Measurements from ENCODE around the gene REEP5.
"Not testable (repeated sequence)": the region's sequence is repeated elsewhere in the genome, so short reads cannot be mapped to it uniquely, and the experiment has no call there.

The REEP5 gene

DNA sequence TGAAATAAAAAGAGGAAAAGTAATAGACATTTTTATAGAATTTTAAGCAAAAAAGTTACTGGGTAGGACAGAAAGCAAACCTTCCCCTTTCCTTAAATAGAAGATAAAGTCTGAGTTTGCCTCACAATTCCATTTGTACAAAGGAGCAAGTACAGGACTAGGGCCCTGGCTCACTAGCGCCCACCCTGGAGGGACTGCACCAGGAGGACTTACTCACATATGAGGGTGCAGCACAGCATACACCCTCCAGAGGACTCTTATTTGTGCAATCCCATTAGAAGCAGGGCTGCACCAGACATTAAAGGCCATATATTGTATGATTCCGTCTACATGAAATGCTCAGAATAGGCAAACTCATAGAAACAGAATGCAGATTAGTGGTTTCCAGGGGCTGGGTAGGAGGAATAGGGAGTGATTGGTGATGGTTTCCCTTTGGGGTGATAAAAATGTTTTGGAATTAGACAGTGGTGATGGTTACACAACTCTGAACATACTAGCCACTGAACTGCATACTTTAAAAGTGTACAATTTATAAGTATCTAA lies 4.5 kb downstream of the REEP5 start:
- H3K4me3 ChIP-seq (ENCODE audit: extremely low read depth, insufficient read depth, low read length, poor library complexity, severe bottlenecking) = no peak overlapping the region
- H3K9me3 ChIP-seq (ENCODE audit: control insufficient read depth, low read length) = no peaks in the 10 kb centered on the region
- peaks cover 59% of the 10 kb centered on the region for H3K36me3 ChIP-seq (ENCODE audit: control insufficient read depth, insufficient read depth, low read length)
- WGBS, 2 experiments (ENCODE audit: insufficient coverage in 2 of 2) = 100% methylated on average over 1 to 2 of the region's 2 CpGs
- H3K27ac ChIP-seq (ENCODE audit: low read depth, low read length, severe bottlenecking) = no peak overlapping the region
- H3K4me1 ChIP-seq (ENCODE audit: control insufficient read depth, insufficient read depth, low read length, poor library complexity, severe bottlenecking) = peaks cover 3% of the 10 kb centered on the region

DNA sequence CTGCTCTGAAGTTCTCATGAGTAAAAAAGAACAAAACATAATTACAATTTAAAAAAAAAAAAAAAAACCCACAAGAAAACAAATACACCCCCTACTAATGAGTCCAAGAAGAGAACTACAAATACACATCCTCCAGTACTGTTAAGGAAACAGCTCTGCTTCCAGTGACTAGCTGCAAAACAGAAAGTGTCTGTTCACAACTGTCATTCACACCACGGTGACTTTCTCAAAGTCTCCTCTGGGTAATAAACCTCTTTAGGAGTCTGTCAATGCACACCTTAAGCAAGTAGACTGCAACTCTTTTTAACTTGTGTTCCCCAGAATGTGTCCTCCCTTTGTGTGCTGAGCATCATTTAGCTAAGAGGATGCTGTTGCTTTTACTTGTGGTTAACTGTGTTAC lies 6.2 kb downstream of the REEP5 start:
- 83 to 100% methylated on average over 1 of the region's 1 CpG for WGBS, 2 experiments (ENCODE audit: insufficient coverage in 2 of 2)

DNA sequence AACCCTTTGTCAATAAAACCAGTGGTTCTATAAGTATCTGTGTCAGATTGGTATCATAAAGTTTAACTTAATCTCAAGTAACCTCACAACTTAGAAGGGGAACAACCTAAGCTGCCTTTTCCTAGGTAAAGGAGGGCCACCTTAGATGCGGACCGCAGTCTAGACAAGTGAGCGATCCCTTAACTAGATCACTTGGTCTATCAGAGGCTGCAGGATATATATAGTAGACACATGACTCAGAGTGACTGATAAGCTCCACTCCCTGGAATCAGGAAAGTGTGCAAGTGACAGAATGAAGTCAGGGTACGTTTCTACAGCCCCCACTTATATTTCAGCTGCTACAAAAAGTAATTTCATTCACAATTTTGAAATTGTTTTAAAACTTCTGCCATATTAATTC lies 7.4 kb downstream of the REEP5 start:
- H3K9me3 ChIP-seq (ENCODE audit: control insufficient read depth, low read length) = no peaks in the 10 kb centered on the region
- WGBS, 2 experiments (ENCODE audit: insufficient coverage in 2 of 2) = 80 to 95% methylated on average over 1 to 3 of the region's 4 CpGs
- peaks cover 71% of the 10 kb centered on the region for H3K36me3 ChIP-seq (ENCODE audit: control insufficient read depth, insufficient read depth, low read length)
- no peak overlapping the region for H3K4me3 ChIP-seq (ENCODE audit: extremely low read depth, insufficient read depth, low read length, poor library complexity, severe bottlenecking)
- peaks cover 3% of the 10 kb centered on the region for H3K4me1 ChIP-seq (ENCODE audit: control insufficient read depth, insufficient read depth, low read length, poor library complexity, severe bottlenecking)
- H3K27ac ChIP-seq (ENCODE audit: low read depth, low read length, severe bottlenecking) = no peak overlapping the region

More for the DNA sequence above, 6.2 kb downstream of the REEP5 start:
- Histone ChIP-seq H3K4me1 (ENCODE audit: control insufficient read depth, insufficient read depth, low read length, poor library complexity, severe bottlenecking) (peaks cover 3% of the 10 kb centered on the region), H3K4me3 (ENCODE audit: extremely low read depth, insufficient read depth, low read length, poor library complexity, severe bottlenecking) (no peak overlapping the region), H3K27ac (ENCODE audit: low read depth, low read length, severe bottlenecking) (no peak overlapping the region), H3K36me3 (ENCODE audit: control insufficient read depth, insufficient read depth, low read length) (peaks cover 64% of the 10 kb centered on the region), H3K9me3 (ENCODE audit: control insufficient read depth, low read length) (no peaks in the 10 kb centered on the region)

DNA sequence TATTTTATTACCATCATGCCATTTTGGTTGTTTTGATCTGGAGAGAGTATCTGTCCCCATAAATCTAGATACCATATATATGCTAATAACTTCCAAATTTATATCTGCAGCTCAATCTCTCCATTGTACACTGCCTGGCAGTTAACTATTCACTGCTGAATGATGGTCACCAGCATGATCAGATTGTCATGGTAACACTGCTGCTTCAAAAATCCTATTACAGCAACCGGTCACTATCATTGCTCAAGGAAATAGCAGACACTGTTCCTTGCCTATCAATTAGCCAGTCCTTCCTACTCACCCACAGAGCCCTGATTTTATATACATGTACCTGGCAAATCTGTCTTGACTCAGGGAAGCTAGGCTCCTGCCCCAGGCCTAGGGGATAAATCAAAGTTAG lies 11.5 kb downstream of the REEP5 start:
- no peak overlapping the region for H3K4me3 ChIP-seq (ENCODE audit: extremely low read depth, insufficient read depth, low read length, poor library complexity, severe bottlenecking)
- no peaks in the 10 kb centered on the region for H3K9me3 ChIP-seq (ENCODE audit: control insufficient read depth, low read length)
- H3K27ac ChIP-seq (ENCODE audit: low read depth, low read length, severe bottlenecking) = no peak overlapping the region
- WGBS, 2 experiments (ENCODE audit: insufficient coverage in 2 of 2) = 100% methylated on average over 1 of the region's 1 CpG
- peaks cover 3% of the 10 kb centered on the region for H3K4me1 ChIP-seq (ENCODE audit: control insufficient read depth, insufficient read depth, low read length, poor library complexity, severe bottlenecking)
- H3K36me3 ChIP-seq (ENCODE audit: control insufficient read depth, insufficient read depth, low read length) = peaks cover 61% of the 10 kb centered on the region

DNA sequence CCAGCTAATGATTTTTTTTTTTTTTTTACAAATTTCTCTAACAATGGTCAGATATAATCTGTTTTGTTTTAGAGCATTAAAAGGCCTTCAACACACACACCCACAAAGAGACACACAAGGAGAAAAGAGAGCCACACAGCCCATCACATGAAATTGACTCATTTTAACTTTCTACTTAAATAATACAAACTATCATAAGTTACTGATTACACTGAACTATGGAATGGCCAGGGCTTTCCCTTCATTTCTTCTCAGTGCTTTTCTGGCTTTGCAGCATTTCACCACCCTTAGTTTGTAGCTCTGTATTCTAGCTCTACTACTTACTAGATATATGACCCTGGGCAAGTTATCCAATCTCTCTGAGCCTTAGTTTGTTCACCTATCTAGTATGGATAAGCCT lies 13.2 kb downstream of the REEP5 start:
- Histone ChIP-seq H3K4me1 (ENCODE audit: control insufficient read depth, insufficient read depth, low read length, poor library complexity, severe bottlenecking) (no peaks in the 10 kb centered on the region), H3K27ac (ENCODE audit: low read depth, low read length, severe bottlenecking) (no peak overlapping the region), H3K9me3 (ENCODE audit: control insufficient read depth, low read length) (no peaks in the 10 kb centered on the region), H3K4me3 (ENCODE audit: extremely low read depth, insufficient read depth, low read length, poor library complexity, severe bottlenecking) (no peak overlapping the region), H3K36me3 (ENCODE audit: control insufficient read depth, insufficient read depth, low read length) (peaks cover 59% of the 10 kb centered on the region)

DNA sequence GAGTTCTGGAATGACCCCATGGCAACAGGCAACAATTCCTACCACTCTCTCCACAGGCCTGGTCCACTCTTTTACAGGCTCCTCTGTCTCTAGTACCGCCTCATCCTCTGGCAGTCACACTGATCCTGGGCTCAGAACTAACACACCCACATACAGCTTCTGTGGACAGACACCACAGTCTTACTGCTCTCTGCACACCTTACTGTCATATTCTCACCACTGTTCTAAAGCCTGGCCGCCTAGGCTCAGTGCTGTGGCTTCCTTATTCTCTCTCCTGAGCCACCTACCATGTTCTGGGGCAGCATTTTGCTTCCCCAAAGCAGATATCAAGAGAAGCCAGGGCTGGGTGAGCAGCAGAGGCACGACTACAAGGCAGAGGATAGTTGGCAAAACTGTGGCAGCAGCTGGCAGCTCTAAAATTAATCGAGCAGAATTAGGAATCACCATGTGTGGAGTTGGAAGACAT lies 14.8 kb downstream of the REEP5 start:
- 84 to 88% methylated on average over 2 to 3 of the region's 4 CpGs for WGBS, 2 experiments (ENCODE audit: insufficient coverage in 2 of 2)
- H3K27ac ChIP-seq (ENCODE audit: low read depth, low read length, severe bottlenecking) = no peak overlapping the region
- H3K9me3 ChIP-seq (ENCODE audit: control insufficient read depth, low read length) = no peaks in the 10 kb centered on the region
- H3K36me3 ChIP-seq (ENCODE audit: control insufficient read depth, insufficient read depth, low read length) = peaks cover 64% of the 10 kb centered on the region
- H3K4me3 ChIP-seq (ENCODE audit: extremely low read depth, insufficient read depth, low read length, poor library complexity, severe bottlenecking) = no peak overlapping the region
- no peaks in the 10 kb centered on the region for H3K4me1 ChIP-seq (ENCODE audit: control insufficient read depth, insufficient read depth, low read length, poor library complexity, severe bottlenecking)

DNA sequence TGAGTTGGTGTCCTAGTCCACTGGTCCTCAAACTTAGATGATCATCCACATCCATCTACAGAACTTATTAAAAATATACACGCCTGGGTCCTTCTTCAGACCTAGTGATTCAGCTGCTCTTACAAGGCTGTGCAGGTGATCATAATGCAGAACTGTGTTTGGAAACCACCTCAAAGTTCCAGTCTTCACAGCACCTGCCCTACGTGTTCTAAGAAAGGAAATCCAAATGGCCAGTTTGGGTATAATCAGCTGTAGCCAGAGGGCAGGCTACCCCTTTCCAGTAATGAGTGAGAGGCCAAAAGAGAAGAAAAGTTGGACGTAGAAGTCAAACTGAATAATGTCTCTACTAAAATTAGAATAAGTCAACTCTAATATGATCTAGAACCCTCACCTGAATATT lies 15.4 kb downstream of the REEP5 start:
- Histone ChIP-seq H3K27ac (ENCODE audit: low read depth, low read length, severe bottlenecking) (no peak overlapping the region), H3K9me3 (ENCODE audit: control insufficient read depth, low read length) (no peaks in the 10 kb centered on the region), H3K4me3 (ENCODE audit: extremely low read depth, insufficient read depth, low read length, poor library complexity, severe bottlenecking) (no peak overlapping the region), H3K36me3 (ENCODE audit: control insufficient read depth, insufficient read depth, low read length) (peaks cover 70% of the 10 kb centered on the region), H3K4me1 (ENCODE audit: control insufficient read depth, insufficient read depth, low read length, poor library complexity, severe bottlenecking) (no peaks in the 10 kb centered on the region)
- WGBS, 2 experiments (ENCODE audit: insufficient coverage in 2 of 2) = 94% methylated on average over 2 of the region's 3 CpGs; no CpG with 5 or more reads in 1 of the 2 experiments

DNA sequence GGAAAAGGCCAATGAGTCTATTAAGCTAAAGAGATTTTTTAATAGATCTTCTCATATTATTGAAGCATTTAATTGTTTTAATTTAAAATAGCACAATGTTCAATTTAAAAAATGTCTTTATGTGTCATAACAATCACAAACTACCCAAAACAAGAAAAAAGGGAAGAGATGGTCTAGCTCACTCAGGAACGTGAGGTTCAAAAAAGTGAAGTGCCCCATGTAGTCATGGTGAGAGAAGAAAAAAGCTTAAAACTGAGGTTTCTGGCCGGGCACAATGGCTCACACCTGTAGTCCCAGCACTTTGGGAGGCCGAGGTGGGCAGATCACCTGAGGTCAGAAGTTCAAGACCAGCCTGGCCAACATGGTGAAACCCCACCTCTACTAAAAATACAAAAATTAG lies 17.0 kb downstream of the REEP5 start:
- WGBS, 2 experiments (ENCODE audit: insufficient coverage in 2 of 2) = 79 to 80% methylated on average over 1 to 2 of the region's 3 CpGs
- not testable (repeated sequence) for H3K27ac ChIP-seq (ENCODE audit: low read depth, low read length, severe bottlenecking); H3K9me3 ChIP-seq (ENCODE audit: control insufficient read depth, low read length); H3K4me3 ChIP-seq (ENCODE audit: extremely low read depth, insufficient read depth, low read length, poor library complexity, severe bottlenecking); H3K4me1 ChIP-seq (ENCODE audit: control insufficient read depth, insufficient read depth, low read length, poor library complexity, severe bottlenecking)
- H3K36me3 ChIP-seq (ENCODE audit: control insufficient read depth, insufficient read depth, low read length) = peaks cover 69% of the 10 kb centered on the region

DNA sequence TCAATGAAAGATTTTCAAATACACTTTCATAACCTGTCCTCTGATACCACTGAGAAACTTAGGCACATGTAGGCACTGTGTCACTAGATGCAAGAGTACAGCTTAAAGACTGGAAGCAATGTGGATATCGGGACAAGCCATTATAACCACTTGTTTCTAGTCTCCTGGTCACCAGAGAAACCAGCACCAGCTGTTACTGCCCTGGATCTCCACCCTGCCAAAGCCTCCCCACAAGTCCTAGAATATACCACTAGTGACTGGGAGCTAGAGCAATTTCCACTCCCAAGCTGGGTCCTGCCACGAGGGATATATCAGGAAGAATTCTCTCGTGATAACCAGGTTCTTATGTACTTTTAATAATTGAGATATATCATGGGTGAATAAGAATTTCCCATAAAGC lies 19.5 kb downstream of the REEP5 start:
- Histone ChIP-seq H3K4me1 (ENCODE audit: control insufficient read depth, insufficient read depth, low read length, poor library complexity, severe bottlenecking) (no peaks in the 10 kb centered on the region), H3K9me3 (ENCODE audit: control insufficient read depth, low read length) (no peaks in the 10 kb centered on the region), H3K4me3 (ENCODE audit: extremely low read depth, insufficient read depth, low read length, poor library complexity, severe bottlenecking) (no peak overlapping the region), H3K27ac (ENCODE audit: low read depth, low read length, severe bottlenecking) (no peak overlapping the region), H3K36me3 (ENCODE audit: control insufficient read depth, insufficient read depth, low read length) (peaks cover 74% of the 10 kb centered on the region)
- WGBS, 2 experiments (ENCODE audit: insufficient coverage in 2 of 2) = 100% methylated on average over 1 to 3 of the region's 3 CpGs

DNA sequence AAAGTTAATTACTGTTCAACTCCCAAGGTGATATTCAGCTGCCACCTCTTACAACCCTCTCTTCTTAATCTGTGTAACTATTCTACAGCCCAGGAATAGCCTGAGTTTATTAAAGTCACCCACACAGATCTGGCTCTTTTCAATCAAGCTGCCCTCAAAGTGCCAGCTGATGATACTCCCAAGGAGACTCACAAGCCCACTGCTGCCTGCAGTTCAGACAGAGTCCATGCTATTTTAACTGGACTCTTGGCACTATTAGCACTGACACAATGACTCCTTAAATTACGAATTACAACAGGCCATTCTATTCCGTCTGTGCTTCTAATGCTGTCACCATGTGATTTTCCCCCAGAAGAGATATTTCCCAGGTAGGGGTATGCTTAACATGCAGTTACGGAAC lies 26.3 kb downstream of the REEP5 start:
- H3K4me3 ChIP-seq (ENCODE audit: extremely low read depth, insufficient read depth, low read length, poor library complexity, severe bottlenecking) = no peak overlapping the region
- no peak overlapping the region for H3K27ac ChIP-seq (ENCODE audit: low read depth, low read length, severe bottlenecking)
- 100% methylated on average over 2 to 3 of the region's 3 CpGs for WGBS, 2 experiments (ENCODE audit: insufficient coverage in 2 of 2)
- no peaks in the 10 kb centered on the region for H3K4me1 ChIP-seq (ENCODE audit: control insufficient read depth, insufficient read depth, low read length, poor library complexity, severe bottlenecking)
- peaks cover 59% of the 10 kb centered on the region for H3K36me3 ChIP-seq (ENCODE audit: control insufficient read depth, insufficient read depth, low read length)
- no peaks in the 10 kb centered on the region for H3K9me3 ChIP-seq (ENCODE audit: control insufficient read depth, low read length)

DNA sequence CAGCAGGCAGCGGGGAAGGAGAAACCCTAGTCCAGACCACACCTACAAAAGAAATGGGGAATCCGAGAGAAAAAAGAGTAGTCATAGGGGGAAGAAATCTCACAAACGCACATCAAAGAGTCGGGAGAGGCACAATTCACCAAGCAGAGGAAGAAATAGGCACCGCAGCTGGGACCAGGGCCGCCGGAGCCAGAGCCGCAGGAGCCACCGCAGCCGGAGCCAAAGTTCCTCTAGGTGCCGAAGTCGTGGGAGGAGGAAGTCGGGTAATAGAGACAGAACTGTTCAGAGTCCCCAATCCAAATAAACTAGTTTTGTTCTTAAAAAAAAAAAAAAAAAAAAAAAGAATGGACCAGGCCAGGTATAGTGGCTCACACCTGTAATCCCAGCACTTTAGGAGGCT lies 29.3 kb downstream of the REEP5 start:
- Histone ChIP-seq H3K4me1 (ENCODE audit: control insufficient read depth, insufficient read depth, low read length, poor library complexity, severe bottlenecking) (no peaks in the 10 kb centered on the region), H3K9me3 (ENCODE audit: control insufficient read depth, low read length) (no peaks in the 10 kb centered on the region), H3K27ac (ENCODE audit: low read depth, low read length, severe bottlenecking) (no peak overlapping the region), H3K36me3 (ENCODE audit: control insufficient read depth, insufficient read depth, low read length) (peaks cover 59% of the 10 kb centered on the region), H3K4me3 (ENCODE audit: extremely low read depth, insufficient read depth, low read length, poor library complexity, severe bottlenecking) (no peak overlapping the region)
- 98 to 99% methylated on average over 8 to 12 of the region's 13 CpGs for WGBS, 2 experiments (ENCODE audit: insufficient coverage in 2 of 2)
